Measurements from ENCODE around the gene PTPRN2.
"Not testable (repeated sequence)": the region's sequence is repeated elsewhere in the genome, so short reads cannot be mapped to it uniquely, and the experiment has no call there.

The PTPRN2 gene

DNA sequence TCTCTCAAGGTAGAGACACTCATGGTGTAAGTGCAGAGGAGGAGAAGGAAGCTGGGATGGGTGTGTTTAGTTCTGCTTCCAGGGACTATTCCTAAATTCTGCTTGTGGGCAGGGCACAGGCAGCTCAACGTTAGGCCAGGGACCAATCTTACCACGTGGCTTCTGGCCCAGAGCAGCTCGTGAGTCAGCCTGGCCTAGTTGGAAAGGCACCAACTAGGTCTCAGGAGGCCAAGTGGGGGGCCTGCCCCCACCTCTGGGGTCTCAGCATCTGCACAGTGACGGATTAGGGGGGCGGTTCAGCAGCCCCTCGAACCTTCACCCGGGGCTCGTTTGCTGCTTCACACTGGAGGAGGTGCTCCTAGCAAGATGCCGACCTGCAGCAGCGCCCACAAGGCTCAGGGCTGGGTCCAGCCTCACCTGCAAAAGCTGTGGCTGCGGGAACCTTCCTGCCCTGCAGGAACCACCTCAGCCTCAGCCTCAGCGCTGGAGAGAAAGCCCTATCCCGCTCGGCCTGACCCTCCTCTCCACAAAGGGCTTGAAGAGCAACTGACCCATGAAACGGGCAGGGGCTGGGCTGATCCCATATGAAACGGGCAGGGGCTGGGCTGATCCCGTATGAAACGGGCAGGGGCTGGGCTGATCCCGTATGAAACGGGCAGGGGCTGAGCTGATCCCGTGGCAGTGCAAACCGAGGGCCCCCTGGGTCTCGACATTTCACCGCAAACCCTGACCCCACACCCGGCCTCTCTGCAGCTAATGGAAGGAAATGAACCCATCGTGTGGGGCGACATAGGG is 803.4 kb downstream of the PTPRN2 start:
- no peak for DNase-seq (ENCODE audit: low read depth in 2 of 2)

DNA sequence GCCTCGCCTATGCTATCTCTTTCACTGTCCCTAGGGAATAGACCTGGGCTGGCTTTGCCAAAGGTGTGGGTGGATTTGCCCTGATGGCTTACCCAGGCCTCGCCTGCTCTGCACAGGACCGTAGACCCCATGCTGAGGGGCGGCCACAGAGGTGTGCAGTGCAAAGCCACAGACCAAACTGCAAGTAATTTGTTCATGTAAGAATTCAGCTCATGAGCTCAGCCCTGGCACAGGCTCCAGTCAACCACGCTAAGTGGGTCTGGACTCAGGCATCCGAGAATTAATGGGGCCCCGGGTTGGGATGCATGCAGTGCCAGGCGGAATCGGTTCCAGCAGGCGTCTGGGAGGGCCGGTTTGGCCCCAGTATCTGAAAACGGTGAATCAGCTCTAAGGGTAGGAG is 805.6 kb downstream of the PTPRN2 start:
- DNase-seq (ENCODE audit: low read depth in 2 of 2) = no peak

- DNase-seq (ENCODE audit: low read depth in 2 of 2) = no peak
These were observed 806.9 kb downstream of the PTPRN2 start for GRCh38 chr7:157780721-157781120.

GRCh38 chr7:157780312-157780711 is 807.3 kb downstream of the PTPRN2 start:
- DNase-seq (ENCODE audit: low read depth in 2 of 2) = no peak

- DNase-seq (ENCODE audit: low read depth in 2 of 2) = no peak
These were observed 808.4 kb downstream of the PTPRN2 start for GRCh38 chr7:157779206-157779605.

DNA sequence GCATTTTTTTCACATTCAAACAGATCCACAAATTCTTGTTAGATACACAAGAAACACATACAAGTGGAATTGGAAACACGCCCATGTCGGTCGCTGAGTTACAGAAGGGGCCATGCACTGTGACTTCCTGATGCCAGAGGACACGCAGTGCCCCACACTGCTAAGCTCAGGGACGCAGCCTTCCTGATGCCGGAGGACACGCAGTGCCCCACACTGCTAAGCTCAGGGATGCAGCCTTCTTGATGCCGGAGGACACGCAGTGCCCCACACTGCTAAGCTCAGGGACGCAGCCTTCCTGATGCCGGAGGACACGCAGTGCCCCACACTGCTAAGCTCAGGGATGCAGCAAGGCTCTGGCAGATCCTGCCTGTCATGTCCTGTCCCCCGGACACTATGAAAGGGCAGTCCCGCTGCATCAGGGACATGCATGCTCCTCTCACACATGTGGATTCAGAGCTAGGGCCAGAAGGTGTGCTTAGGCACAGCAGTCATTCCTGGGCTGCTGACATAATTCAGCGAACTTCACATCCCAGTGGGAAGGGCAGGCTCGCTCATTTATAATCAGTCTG is 810.3 kb downstream of the PTPRN2 start:
- not testable (repeated sequence) for DNase-seq (ENCODE audit: low read depth in 2 of 2)

DNA sequence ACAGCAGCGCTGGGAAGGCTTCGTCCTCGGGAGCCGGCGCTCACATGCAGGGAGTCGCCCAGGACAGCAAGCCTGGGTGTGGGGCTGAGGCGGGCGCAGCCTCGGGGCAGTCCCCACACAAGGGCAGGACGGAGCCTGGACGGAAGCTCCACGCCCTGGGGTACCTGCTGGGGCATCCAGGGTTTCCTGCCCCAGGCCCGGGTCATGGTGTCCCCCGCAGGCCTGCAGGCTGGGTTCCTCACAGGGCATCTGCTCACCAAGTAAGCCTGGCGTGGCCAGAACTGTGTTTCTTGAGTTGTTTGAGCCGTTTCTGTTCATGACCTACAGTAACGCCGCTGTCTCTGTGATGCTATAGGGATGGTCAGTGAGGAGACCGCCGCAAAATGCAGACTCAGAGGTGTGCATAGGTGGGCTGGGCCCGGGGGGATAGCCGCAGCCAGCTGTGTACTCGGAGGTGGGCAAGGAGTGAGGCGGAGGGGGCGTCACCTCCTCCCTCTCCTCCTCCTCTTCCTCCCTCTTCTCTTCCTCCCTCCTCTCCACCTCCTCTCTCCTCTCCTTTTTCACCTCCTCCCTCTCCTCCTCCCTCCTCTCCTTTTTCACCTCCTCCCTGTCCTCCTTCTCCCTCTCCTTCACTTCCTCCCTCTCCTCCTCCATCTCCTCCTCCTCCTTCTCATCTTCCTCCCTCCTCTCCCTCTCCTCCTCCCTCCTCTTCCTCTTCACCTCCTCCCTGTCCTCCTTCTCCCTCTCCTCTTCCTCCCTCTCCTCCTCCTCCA is 811.9 kb downstream of the PTPRN2 start:
- DNase-seq (ENCODE audit: low read depth in 2 of 2) = no peak

DNA sequence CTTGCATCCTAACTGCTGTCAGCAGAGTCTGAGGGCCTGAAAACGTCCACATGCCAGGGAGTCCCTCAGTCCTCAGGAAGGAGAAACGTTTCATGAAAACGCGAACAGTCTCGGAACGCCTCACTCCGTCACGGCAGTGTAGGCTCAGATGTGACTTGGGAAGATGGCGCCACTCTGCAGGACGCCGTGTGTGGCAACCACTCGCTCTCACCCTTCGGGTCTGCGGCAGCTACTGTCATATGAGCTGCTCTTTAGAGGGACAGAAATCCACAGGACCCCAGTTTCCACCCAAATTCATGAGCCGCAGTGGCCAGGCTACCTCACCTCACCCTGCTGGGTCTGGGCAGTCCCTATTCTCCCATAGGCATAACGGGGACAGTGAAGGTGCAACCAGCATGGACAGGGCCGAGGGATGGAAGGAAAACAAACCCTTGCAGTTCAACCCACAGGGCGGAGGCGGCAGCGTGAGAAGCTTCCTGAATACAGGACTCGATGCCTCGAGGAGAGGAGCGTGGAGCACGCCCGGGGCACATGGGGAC is 812.5 kb downstream of the PTPRN2 start:
- DNase-seq (ENCODE audit: low read depth in 2 of 2) = no peak

GRCh38 chr7:157774495-157774894 is 813.1 kb downstream of the PTPRN2 start:
- no peak for DNase-seq (ENCODE audit: low read depth in 2 of 2)

- no peak for DNase-seq (ENCODE audit: low read depth in 2 of 2)
These were observed 814.3 kb downstream of the PTPRN2 start for GRCh38 chr7:157773361-157773760.

DNA sequence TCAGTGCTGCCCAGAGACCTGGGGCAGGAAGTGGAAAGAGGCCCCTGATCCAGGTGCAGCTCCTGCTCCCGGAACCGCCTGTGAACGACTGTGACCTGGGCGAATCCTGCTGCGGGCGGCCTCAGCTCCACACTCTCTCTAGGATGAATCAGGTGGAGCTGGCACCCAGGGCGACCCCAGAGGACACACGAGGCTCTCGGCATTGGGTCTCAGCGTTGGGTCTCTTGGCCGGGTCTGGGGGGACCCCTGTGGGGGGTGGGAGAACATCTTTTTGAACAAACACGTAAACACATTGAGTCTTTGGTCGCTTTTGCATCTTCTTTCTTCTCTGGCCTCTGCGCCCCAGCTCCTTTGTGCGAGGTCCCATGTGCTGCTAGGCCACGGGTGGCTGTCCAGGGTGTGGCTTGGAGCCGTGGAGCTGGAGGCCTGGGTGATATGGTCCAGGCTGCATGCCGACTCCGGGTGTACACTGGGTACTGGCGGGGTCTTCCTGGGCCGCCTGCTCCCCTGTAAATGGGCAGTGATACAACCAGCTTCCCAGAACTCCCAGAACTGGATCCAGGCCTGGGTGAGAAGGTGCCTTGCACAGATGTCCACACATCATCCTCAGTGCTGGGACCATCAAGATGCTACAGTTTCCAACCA is 815.0 kb downstream of the PTPRN2 start:
- no peak for DNase-seq (ENCODE audit: low read depth in 2 of 2)

GRCh38 chr7:157771689-157772088 is 815.9 kb downstream of the PTPRN2 start:
- no peak for DNase-seq (ENCODE audit: low read depth in 2 of 2)

- no peak for DNase-seq (ENCODE audit: low read depth in 2 of 2)
These were observed 816.8 kb downstream of the PTPRN2 start for GRCh38 chr7:157770716-157771320.

DNA sequence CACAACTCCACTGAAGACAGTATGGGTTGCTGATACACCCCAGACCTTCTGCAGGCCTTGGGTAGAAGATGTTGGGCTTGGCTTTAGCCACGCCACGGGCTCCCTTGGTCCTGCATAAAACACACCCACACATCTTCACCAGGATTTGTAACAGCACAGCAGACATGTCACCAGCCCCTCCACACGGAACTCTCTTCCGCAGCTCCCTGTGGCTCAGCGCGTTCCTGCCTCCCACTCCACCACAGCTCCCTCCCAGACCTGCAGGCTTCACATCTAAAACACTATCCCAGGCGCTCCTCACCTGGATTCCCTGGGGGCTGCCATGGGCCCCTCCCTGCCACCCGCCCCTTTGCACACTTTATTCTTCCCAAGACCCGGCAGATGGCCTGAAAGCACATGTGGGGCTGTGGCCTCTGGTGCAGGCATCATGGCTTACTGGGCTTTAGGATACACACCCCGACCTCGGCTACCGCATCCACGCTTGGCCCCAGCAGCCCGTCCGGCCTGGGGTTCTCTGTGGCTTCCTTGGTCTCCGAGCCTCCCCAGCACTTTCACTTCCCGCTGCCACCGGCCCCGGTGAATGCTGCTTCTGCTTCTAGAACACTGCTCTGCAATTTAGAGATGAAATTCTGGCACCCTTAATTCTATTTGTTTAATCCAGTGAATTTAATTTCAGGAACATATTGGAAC is 818.0 kb downstream of the PTPRN2 start:
- DNase-seq (ENCODE audit: low read depth in 2 of 2) = no peak

DNA sequence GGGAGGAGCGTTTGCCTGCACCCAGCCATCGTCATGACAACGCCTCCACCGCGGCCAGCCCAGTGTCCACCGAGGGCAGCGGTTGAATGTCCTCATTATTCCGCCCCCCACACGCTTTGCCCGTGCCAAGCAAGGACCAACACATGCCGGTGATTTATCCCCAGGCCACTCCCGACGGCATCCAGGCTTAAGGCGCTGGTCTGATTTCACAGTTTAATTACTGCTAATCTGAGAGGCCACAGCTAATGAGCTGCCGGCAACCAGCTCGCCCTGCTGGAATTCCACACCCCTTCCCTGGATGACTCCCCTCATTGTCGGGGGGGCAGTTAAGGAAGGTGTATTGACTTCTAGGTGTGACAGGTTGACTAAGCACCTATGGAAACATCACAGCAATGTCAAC is 818.5 kb downstream of the PTPRN2 start:
- DNase-seq (ENCODE audit: low read depth in 2 of 2) = no peak

- no peak for DNase-seq (ENCODE audit: low read depth in 2 of 2)
These were observed 819.4 kb downstream of the PTPRN2 start for GRCh38 chr7:157768198-157768597.

- no peak for DNase-seq (ENCODE audit: low read depth in 2 of 2)
These were observed 820.0 kb downstream of the PTPRN2 start for GRCh38 chr7:157767506-157768197.

DNA sequence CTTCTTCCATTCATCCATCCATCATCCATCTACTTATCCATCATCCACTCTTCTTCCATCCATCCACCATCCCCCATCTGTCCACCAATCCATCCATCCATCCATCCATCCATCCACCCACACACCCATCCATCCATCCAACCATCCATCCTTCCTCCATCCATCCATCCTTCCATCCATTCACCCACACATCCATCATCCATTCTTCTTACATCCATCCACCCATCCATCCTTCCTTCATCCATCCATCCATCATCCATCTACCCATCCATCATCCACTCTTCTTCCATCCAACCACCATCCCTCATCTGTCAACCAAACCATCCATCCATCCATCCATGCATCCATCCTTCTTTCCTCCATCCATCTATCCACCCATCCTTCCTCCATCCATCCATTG is 821.5 kb downstream of the PTPRN2 start:
- DNase-seq (ENCODE audit: low read depth in 2 of 2) = no peak

- no peak for DNase-seq (ENCODE audit: low read depth in 2 of 2)
These were observed 822.6 kb downstream of the PTPRN2 start for GRCh38 chr7:157764946-157765537.

DNA sequence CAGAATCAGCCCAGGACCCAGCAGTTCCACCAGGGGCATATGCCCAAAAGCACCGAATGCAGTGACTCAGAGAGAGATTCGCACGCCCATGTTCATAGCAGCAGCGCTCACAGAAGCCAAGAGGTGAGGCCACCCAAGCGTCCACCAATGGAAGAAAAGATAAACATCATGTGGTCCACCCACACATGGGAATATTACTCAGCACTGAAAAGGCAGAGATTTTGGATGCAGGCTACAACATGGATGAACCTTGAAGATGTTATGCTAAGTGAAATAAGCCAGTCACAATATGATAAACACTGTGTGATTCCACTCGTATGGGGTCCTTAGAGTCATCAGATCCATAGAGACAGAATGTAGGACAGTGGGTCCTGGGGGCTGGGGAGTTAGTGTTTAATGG is 823.4 kb downstream of the PTPRN2 start:
- no peak for DNase-seq (ENCODE audit: low read depth in 2 of 2)
